Lung microvascular endothelial cell (primary cell): Measurements from ENCODE around the gene BCAM. TPM values are rescaled to one million over a fixed set of nuclear protein-coding genes. Genes with fewer than 3 reads are reported as not detected.
A peak's percentile ranks its signal among the peaks of the same experiment; 100 is the strongest.

ENCODE experiments used
- DNase-seq, 2 donors: peaks; one replicate each; pipeline versions ENCODE4 v3.0.0 to v3.0.0-alpha.2; 2010; ENCODE audit warnings: low read depth in 2 of 2
- total RNA-seq: library from RNA; depleted of rRNA; stranded (reverse); fragments of >200 nt; gene quantifications from 2 replicates; pipeline ENCODE4 v1.2.1, GENCODE V29; 2014

The BCAM gene
- total RNA-seq, 1 donor from 2014 or later: 34.3 TPM

GRCh38 chr19:44792281-44792680, 16.6 kb upstream of the BCAM start:
- no peak for DNase-seq

GRCh38 chr19:44794610-44795009, 14.3 kb upstream of the BCAM start:
- no peak for DNase-seq

GRCh38 chr19:44795398-44795987, 13.4 kb upstream of the BCAM start:
- no peak for DNase-seq

- peak; percentile 70 to 78 for DNase-seq
Measured at GRCh38 chr19:44796701-44797115, 12.2 kb upstream of the BCAM start.

DNA sequence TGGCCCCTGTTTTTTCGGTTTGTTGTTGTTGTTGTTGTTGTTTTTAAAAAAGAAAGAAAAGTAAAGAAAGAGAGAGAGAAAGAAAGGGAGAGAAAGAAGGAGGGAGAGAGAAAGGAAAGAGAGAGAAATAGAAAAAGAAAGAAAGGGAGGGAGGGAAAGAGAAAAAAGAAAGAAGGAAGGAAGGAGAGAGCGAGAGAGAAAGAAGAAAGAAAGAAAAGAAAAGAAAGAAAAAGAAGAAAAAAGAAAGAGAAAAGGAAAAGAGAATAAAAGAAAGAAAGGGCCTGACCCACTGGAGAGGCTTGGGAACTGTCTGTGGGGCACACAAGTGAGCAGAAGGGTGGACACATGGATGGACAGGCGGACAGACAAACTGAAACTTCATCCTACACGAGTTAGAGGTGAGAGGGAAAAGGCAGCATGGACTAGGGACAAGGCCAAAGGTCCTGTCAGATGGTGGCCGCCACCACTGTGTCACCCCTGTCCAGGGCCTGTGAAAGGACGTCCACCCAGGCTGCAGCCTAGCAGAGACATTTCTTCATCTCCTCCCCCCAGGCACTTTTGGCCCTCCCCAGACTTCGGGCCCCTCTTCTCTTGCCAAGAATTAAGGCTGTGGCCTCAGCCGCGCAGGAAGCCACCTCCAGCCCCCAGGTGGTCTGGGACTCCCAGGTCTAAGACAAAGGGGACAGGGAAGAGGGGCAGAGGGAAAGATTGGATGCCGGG, 9.1 kb upstream of the BCAM start:
- DNase-seq: no peak

- DNase-seq: peak; percentile 67 to 85
Measured at GRCh38 chr19:44800461-44800860, 8.4 kb upstream of the BCAM start.

DNA sequence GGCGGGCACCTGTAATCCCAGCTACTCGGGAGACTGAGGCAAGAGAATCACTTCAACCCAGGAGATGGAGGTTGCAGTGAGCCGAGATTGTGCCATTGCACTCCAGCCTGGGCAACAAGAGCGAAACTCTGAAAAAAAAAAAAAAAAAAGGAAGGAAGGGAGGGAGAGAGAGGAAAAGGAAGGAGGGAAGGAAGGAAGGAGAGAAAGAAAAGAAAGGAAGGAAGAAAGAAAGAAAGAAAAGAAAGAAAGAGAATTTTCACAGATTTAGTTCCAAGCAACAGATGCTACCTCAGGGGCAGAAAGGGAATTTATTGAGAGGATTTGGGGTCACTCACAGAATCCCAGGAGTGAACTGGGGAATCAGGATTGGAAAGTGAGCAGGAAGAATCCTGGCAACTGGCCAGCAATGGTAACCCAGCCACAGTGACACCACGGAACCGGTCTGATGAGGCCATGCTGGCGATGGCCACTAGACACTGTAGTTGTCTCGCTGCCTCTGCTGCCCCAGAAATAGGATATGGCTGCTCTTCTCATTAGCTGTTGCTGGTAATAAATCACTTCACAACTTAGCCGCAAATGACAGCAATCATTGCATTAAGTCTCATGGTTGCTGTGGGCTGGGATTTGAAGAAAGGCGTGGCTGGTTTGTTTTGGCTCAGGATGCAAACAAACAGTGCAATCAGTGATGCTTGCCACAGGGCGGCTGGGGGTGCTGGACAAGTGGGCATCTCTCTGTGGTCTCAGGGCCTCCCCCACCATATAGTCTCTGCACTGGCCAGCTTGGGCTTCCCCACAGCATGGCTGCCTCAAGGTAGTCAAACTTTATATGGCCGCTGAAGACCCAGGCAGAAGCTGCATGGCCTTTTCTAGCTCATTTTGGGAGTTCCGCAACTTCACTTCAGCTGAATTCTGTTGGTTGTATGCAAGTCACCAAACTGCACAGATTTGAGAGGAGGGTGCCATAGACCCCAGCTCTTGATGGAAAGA, 5.2 kb upstream of the BCAM start:
- no peak for DNase-seq

- no peak for DNase-seq
Measured at GRCh38 chr19:44806291-44806690, 2.6 kb upstream of the BCAM start.

DNA sequence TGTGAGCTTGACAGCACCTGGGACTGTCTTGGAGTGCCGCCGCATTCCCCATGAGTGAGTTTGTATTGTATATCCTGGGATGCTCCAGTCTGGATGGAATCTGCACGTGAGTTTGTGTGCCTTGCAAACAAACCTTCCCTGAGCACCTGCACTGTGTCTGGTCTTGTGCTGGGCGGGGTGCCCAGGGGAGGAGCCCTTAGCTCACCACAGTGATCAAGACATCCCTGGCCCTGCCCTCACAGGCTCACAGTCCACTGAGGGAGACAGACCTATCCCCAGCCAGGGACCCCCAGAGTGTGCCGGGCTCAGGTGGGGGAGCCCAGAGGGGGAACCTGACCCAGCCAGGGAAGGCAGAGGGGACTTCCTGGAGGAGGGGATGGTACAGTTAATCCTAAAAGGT, 1.7 kb upstream of the BCAM start:
- no peak for DNase-seq

GRCh38 chr19:44807652-44808462, 1.0 kb upstream of the BCAM start:
- DNase-seq: peak; percentile 50 to 68

GRCh38 chr19:44809577-44810233, 802 bp downstream of the BCAM start:
- peak in 1 of 2 donors; percentile 29 for DNase-seq

GRCh38 chr19:44810234-44811121, 1.6 kb downstream of the BCAM start:
- DNase-seq: no peak

DNA sequence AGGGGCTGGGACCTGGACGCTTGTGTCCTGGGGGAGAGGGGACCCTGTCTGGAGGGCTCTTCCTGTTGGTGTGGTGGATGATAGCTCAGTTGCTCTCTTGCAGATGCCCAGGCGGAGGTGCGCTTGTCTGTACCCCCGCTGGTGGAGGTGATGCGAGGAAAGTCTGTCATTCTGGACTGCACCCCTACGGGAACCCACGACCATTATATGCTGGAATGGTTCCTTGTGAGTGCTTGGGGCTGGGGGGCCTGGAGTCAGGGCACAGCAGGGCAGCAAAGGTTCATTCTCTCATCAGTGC, 2.2 kb downstream of the BCAM start:
- DNase-seq: no peak

- DNase-seq: no peak
Measured at GRCh38 chr19:44812142-44812718, 3.3 kb downstream of the BCAM start.

GRCh38 chr19:44813070-44813840, 4.4 kb downstream of the BCAM start:
- DNase-seq: no peak

DNA sequence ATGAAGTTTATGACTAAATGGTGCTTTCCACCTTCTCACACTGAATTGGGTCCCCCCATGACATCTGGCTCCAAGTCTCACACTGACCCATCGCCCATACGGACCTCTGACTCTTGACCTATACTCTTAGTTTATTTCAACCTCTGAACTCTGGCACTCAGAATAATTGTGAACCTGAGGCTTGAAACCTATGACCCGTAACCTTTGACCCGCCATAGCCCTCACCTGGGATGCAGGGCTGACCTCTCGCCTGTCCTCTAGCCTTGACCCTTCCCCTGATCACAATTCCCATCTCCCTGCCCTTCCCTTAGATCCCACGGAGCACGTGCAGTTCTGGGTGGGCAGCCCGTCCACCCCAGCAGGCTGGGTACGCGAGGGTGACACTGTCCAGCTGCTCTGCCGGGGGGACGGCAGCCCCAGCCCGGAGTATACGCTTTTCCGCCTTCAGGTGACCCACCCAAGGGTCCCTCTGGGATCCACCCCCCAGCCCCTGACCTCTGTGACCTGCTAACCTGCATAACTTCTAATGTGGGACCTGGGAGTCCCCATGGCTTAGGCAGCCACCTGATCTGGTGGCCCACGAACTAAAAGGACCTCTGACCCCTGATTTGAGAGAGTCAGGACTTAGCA, 5.1 kb downstream of the BCAM start:
- DNase-seq: no peak

- DNase-seq: no peak
Measured at GRCh38 chr19:44814517-44814916, 5.6 kb downstream of the BCAM start.

GRCh38 chr19:44816301-44816700, 7.4 kb downstream of the BCAM start:
- DNase-seq: no peak
